ENCODE measurements around the gene TAF15. TPM values are rescaled to one million over a fixed set of nuclear protein-coding genes. Genes with fewer than 3 reads are reported as not detected.

TAF15 gene
- total RNA-seq, 2 donors from 2014 or later, result 35.7 to 91.1 TPM

- H3K36me3 ChIP-seq, result no peaks in the 10 kb centered on the region
- TF ChIP-seq CTCF (IDR thresholded peaks at IDR 0.05), result no peak
- H3K27ac ChIP-seq, result peak overlapping the region in 1 of 2 donors; percentile 24
- ATAC-seq (ENCODE audit: insufficient number of reproducible peaks, low FRiP score, low read depth) (peak; percentile 49), DNase-seq (ENCODE audit: low spot score) (no peak)
- H3K27me3 ChIP-seq (replicated peaks; ENCODE audit: insufficient read depth), result no peaks in the 10 kb centered on the region
- no peak overlapping the region for H3K4me3 ChIP-seq
- H3K9me3 ChIP-seq, result no peaks in the 10 kb centered on the region
- H3K4me1 ChIP-seq (ENCODE audit: control insufficient read depth in 1 of 2, low read depth in 2 of 2), result peaks cover 7 to 36% of the 10 kb centered on the region in 2 donors
These were observed 20.6 kb upstream of the TAF15 start for GRCh38 chr17:35788477-35789368.

GRCh38 chr17:35790841-35791240 lies 18.4 kb upstream of the TAF15 start:
- no peak overlapping the region for H3K27ac ChIP-seq
- H3K9me3 ChIP-seq, result no peaks in the 10 kb centered on the region
- no peak overlapping the region for H3K4me3 ChIP-seq
- no peak for TF ChIP-seq CTCF (IDR thresholded peaks at IDR 0.05)
- H3K36me3 ChIP-seq, result no peaks in the 10 kb centered on the region
- DNase-seq (ENCODE audit: low spot score) (no peak), ATAC-seq (ENCODE audit: insufficient number of reproducible peaks, low FRiP score, low read depth) (no peak)
- peaks cover 2 to 33% of the 10 kb centered on the region in 2 donors for H3K4me1 ChIP-seq (ENCODE audit: control insufficient read depth in 1 of 2, low read depth in 2 of 2)
- no peaks in the 10 kb centered on the region for H3K27me3 ChIP-seq (replicated peaks; ENCODE audit: insufficient read depth)

DNA sequence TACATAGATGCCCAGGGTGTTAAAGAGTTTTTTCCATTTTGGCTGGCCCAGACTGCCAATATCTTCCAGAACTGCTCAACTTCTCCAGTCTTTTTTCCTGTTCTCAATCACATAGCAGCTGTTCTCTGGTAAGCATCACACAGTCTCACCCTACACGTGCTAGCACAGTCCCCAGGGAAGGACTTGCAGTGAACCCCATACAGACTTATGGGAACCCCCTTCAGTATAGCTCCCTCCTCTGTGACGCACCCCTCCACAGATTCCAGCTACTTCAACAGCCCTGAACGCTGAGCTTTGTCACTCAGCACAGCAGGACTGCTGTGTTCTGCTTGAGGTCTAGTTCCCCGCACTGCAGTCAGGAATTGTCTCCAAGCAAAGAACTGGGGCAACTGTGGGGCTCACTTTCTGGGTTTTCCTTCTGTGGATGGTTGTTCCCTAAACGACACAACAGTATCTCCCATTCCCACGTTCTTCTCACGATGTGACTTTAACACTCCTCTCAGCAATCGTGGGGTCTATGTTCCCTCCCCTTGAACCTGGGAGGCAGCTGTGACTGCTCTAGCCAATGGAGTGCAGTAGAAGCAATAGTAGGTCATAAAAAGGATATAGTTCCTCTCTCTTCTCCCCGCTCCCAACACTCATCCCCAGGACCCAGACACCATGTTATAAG lies 17.5 kb upstream of the TAF15 start:
- ATAC-seq (ENCODE audit: insufficient number of reproducible peaks, low FRiP score, low read depth) (no peak), DNase-seq (ENCODE audit: low spot score) (no peak)
- Histone ChIP-seq H3K27me3 (replicated peaks; ENCODE audit: insufficient read depth) (no peaks in the 10 kb centered on the region), H3K27ac (no peak overlapping the region), H3K9me3 (no peaks in the 10 kb centered on the region), H3K4me3 (no peak overlapping the region), H3K36me3 (no peaks in the 10 kb centered on the region), H3K4me1 (ENCODE audit: control insufficient read depth in 1 of 2, low read depth in 2 of 2) (peaks cover 4 to 40% of the 10 kb centered on the region in 2 donors)
- TF ChIP-seq CTCF (IDR thresholded peaks at IDR 0.05), result no peak

DNA sequence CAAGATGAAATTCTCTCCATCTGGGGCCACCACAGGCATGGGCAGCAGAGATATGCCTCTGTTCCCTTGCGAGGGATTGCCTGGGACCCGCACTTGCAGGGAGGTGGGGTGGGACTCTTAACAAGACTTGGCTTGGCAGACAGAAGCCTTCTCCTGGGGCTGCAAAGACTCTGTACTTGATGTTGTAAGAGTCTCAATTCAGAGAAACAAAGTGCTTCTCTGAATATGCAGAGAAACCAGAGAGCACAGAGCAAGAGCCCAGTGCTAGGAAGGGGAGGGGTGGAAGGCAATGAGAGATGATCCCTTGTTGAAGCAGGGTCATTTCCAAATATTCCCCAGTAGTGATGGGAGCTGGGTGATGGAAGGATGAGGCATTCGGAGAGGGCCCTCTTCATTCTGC lies 16.0 kb upstream of the TAF15 start:
- H3K27me3 ChIP-seq (replicated peaks; ENCODE audit: insufficient read depth), result no peaks in the 10 kb centered on the region
- no peaks in the 10 kb centered on the region for H3K36me3 ChIP-seq
- no peak overlapping the region for H3K27ac ChIP-seq
- no peak overlapping the region for H3K4me3 ChIP-seq
- no peak for TF ChIP-seq CTCF (IDR thresholded peaks at IDR 0.05)
- no peak for ATAC-seq (ENCODE audit: insufficient number of reproducible peaks, low FRiP score, low read depth)
- peaks cover 4 to 38% of the 10 kb centered on the region in 2 donors for H3K4me1 ChIP-seq (ENCODE audit: control insufficient read depth in 1 of 2, low read depth in 2 of 2)
- DNase-seq (ENCODE audit: low spot score), result no peak
- H3K9me3 ChIP-seq, result no peaks in the 10 kb centered on the region

Measured in thoracic aorta (tissue), 2 donors.